Activated CD4-positive, alpha-beta T cell treated with anti-CD3 and anti-CD28 coated beads, Interleukin-2, amount 50 U/mL, for 48 hours (primary cell): Measurements from ENCODE around the gene COL28A1.

Experiments used
- DNase-seq, 2 experiments: peaks; one replicate each; pipeline ENCODE4 v3.0.0-alpha.2; 2020

The COL28A1 gene

DNA sequence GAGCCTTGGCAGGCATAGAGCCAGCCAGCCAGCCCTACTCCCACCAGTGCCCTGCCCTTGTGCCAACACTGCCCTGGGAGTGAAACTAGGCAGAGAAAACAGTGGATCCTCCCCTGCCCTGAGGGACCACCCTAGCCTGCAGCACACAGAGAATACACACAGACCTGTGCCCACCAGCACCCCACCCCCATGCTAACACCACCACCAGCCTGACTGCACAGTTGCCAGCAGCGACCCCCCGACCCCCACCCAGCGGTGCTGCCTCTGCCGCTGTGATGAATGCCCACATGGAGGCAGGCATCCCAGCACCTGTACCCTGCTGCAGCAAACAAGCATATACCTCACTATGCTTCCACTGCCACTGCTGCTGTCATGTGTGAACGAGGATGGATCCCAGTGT lies 21.6 kb upstream of the COL28A1 start:
- DNase-seq = no peak

DNA sequence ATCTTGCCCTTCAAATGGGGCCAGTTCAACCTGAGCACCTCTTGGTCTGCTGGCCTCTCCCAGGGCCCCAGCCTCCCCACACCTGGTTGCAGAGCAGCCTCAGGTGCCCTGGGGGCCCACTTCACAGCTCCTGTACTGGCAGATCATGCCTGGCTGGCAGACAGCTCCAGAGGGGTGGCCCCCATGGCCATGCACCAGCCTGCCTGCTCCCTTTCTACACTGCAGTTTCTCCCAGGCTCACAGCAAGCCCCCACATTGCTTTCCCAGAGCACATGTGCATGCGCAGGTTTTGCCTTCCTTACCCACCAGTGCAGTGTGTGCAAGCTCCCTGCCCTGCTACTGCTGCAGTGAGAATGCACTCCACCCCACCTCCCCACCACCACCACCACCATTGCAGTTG lies 21.2 kb upstream of the COL28A1 start:
- DNase-seq = no peak

DNA sequence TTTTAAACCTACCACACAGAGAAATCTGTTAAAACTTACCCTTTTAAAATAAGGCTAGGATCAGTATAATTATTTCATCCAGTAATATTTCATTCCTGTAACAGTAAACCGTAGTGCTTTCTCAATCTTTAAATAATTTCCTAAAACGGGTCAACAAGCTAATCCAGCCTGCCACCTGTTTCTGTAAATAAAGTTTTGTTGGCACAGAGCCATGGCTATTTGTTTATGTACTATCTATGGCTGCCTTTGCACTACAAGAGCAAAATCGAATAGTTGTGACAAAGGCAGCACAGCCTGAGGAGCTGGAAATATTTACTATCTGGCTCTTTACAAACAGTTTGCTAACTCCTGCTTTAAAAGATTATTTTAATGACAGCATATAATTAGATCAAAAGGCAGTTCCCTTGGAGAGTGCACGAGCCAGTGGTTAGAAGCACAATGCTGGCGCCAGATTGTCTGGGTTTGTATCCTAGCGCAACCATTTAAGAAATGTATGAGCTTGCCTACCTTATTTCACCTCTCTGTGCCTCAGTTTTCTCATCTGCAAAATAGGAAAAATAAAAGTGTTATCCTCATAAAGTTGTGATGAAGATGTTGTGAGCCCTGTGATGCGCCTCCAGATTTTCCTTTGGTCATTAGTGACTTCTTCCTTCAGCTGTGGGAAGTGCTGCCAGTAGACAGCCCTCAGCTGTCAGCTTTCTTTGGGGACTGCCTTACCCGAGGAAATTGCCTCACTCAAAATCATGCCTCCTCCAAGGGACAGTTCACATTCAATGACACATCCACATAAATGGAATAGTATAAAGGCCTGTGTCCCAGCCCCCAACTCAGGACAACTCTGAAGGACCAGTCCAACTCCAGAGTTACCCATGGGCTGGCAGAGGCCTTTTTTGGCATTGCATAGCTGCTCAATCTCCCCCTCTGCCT lies 19.2 kb upstream of the COL28A1 start:
- no peak for DNase-seq

DNA sequence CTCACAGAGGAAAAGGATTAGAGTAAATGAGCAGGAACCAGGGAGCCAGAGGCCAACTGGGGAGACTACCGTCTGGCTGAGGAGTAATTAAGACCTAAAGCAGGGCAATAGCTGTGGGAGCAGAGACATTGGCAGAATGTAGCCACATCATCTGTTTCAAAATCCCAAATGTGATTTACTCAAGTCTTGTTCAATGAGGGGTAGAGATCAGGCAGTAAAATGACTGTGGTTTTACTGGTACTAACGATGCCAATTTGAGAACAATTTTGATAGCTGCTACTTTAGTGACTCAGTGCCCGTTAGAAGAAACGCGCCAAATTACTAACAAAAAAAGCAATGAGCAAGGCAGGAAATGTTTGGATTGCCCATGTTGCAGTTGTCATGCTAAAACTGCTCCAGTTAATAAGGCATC lies 18.4 kb upstream of the COL28A1 start:
- DNase-seq = no peak

DNA sequence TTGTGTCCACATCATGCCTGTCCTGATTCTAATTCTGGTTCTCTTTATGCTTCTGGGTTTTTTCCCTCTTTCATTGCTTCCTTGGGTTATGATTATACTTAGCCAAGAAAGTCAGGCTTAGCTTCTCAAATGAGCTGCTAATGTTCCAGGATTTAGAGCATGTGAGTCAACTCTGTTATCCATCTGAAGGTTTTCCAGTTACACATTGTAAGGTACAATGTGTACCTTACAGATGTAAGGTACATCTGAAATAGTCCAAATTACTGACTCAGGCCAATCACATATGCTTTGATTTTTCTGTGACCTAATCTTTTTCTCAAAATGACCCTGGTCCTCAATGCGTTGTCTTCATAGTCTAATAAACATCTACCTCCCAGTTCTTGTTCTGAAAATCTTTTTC lies 17.7 kb upstream of the COL28A1 start:
- DNase-seq = no peak

DNA sequence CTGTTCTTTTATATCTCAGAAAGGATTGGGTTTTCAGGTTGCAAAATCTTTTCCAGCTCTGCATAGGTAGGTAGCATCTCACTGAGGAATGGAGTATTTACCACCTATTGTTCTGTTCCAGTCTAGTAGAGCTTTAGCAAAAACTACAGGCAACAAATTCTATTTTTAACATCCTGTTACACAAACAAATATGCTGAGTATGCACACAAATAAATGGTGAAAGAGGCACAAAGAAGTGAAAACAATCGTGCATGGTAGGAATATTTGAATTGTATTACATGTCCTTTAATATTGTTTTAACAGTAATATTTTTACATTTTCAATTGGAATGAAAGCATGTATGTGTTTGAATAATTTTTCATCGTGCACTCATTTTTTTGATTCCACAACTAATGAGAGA lies 16.5 kb upstream of the COL28A1 start:
- DNase-seq = no peak

DNA sequence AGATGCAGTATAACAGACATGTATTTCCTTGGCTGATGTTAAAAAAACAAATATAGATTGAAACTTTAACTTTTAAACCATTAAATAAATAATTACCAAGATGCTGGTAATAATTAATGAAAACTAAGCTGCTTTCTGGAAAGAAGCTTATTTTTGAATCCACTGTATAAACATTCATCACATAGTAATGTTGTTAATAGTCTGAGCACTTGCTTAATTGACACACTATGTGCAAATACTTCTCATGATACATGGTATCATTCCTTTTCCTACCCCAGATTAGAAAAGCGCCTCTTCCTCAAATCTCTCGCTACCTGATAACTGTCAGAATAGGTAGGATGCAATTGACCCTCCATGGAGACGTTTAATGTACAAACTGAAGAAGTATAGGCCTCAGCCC lies 15.0 kb upstream of the COL28A1 start:
- no peak for DNase-seq

DNA sequence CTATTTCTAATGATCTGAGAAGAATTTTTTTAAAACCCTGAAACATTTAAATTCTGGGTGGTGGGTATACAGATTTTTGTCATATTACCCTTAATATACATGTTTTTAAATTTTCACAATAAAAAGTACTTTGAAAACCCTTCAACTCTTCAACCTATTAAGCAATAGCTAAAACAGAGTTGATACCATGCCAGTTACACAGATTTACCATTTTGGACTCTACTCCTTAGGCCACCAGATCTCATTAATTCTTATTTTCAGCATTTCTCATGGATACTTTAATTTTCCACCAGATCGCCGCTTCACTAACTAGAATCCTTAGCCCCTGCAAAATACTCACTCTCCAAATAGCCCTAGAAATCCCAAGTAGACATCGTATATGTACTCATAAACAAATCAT lies 12.7 kb upstream of the COL28A1 start:
- no peak for DNase-seq

DNA sequence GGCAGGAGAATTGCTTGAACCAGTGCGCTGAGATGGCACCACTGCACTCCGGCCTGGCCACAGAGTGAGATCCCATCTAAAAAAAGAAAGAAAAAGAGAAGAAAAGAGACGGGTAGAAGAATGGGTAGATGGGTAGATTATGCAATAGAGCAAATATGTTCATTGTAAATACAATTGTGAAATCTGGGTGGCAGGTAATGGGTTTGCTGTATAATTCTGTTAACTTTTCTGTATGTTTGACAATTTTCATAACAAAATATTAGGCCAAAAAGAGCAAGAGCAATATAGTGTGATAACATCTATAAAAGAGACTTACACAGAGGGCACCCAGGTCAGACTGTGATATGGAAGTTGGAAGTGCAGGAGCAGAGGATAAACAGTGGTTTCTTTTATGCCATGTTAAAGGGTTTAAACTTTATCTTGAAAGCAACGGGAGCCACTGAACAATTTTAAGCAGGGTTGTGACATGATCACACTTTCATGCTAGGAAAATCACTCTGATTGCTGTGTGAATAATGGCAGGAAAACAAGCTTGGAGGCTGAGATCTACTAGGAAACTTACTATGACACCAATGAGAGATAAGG lies 6.7 kb upstream of the COL28A1 start:
- no peak for DNase-seq

DNA sequence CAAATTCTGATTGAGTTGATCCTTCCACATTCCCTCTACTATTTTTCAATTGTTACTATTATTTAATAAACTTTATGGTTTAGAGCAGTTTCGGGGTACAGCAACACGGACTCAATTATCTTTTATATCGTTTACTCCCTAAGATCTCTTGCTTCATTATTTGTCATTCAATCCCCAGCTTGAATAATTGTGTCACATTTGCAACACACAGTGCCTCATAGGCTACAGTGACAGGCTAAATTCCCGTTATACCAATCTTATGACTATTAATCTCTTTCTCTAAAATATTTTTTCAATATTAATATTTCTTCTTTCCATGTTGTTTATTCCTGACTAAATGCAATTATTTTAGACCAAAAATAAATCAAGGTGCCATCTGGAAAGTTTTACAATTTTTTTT lies 4.0 kb upstream of the COL28A1 start:
- no peak for DNase-seq

DNA sequence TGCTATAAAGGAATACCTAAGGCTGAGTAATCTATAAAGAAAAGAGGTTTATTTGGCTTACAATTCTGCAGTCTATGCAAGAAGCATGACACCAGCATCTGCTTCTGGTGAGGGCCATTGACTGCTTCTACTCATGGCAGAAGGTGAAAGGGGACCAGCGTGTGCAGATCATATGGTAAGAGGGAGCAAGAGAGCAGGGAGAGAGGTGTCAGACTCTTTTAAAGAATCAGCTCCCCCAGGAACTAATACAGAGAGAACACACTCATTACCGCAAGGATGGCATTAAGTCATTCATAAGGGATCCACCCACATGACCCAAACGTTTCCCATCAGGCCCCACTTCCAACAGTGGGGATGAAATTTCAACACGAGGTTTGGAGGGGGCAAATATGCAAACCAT lies 3.5 kb upstream of the COL28A1 start:
- no peak for DNase-seq

DNA sequence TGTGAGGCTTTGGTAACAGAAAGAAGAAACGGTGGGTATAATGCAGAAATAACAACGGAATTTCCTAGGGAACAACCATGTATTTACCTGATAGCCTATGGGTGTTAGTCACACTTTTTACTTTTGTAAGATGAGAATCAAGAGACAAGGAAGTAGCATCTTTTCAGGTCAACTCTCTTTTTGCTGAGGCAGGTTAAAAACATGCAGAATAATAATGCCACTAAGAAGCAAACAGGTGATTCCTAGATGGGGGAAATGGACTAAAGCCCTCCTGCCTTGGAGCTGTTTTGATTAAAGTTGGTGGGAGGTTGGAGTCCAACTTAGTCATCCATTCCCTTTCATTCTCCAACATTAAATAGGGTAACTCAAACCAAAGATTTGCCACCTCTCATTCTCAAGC lies 2.0 kb upstream of the COL28A1 start:
- no peak for DNase-seq

DNA sequence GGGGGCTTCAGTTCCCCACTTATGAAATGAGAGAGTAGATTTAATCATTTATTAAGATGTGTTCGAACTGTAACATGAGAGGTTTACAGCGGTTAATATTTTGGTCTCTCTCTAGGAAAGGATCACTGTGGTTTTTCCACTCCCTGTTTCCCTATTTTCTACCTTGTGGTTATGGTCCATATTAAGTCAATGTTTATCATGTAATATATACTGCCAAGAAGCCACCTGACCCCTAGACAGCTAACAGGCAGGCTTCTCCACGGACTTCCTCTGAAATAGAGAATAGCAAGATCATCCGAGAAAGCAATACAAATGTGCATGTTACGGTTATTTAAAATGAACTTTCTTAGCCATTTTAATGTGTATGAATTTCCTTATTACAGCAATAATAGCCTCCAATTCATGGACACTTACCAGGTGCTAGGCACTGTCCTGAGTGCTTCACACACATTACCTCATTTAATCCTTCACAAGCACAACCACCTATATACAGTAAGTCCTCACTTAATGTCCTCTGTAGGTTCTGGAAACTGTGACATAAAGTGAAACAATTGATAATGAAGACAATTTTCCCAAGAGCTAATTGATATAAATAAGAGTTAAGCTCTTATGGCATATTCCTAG lies 835 bp upstream of the COL28A1 start:
- no peak for DNase-seq

DNA sequence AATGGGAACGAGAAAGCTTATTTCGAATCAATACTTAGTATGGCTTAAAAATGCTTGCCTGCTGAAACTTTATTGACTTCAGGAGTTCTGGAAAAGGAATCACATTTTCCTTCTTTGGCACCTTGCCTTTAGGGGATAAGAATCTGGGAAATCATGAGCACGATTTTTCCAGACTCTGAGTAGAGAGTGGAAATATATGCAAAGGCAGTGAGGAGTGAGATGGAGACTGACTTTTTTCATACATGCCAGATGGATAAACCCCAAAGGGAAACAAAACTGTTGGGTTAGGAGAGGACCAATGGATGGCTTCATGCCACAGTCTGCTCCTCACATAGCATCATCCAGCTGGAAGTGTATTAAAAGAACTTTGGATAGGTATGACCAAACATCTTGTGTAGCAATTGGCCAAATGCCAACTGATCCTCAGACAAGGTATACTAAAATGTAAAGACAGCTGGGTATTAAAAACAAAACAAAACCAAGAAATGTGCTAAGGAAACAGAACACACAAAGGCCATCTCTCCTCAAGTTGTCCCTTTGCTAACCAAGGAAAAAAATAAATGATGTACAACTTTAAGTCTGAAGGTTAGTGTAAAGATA lies 1.7 kb downstream of the COL28A1 start:
- DNase-seq = no peak

DNA sequence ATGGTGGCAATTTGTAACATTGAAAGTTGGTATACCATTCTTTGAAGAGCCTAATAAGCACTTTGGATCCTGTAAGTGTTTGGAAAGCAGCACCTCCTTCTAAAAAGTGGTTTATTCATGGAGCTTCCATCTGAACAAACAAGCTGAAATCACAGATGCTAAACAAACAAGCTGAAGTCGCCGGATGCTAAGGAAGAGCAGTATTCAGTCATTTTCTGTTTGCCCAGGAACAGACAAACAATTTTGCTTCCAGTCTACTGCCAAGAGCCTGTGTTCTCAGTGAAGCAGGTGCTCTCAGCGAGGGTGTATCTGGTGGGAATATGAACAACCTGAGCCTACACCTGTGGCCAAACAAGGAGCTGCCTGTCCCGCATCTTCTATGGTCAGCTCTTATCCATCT lies 6.3 kb downstream of the COL28A1 start:
- no peak for DNase-seq

DNA sequence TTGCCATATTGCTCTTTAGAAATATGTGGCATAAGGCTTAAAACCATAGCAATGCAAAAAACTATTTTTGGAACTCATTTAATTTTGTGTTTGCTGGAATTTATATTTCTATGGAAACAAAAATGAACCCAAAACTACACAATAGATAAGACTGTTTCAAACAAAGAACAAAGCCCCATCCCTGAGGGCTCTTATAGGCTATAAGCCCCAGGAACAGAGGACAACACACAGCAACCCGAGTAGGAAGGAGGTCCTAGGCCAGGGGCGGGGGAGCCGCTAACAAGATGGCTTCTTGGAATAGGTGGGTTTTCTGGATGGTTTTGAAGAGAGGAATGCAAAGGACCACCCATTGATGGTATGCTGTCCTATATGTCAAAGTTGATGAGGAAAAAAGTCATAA lies 8.6 kb downstream of the COL28A1 start:
- no peak for DNase-seq

DNA sequence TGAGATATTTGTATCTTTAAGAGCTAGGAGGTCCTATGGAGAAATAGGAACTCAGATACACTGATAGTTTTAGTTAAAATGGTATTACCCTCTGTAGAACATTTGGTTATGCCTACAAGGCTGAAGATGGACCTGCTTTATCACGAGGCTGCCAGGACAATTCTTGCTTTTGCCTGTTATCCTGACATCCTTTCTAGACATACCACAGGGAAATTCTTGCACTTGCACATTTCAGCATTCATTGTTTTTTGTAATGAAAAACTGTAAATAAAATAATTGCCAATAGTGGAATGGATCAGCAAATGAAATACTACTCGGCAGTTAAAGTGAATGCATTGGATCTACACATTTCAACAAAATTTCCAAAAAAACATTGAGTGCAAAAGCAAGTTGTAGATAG lies 9.7 kb downstream of the COL28A1 start:
- DNase-seq = no peak

DNA sequence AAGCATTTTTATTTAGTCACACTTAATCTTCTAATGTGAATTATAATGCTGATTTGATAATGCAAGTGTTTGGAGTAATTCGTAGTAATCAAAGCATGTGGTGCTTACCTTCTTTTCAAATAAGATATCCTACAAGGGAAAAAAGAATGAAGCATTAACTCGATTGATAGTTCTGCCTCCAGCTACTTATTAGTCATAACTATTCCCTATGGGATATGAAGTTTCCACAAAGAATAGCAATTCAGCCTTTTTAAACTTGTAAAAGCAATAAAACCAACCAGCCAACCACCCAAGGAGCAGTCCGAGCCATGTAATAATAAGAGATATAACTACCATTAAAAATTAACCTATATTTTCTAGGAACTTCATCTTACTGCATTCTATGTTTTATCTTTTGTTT lies 11.6 kb downstream of the COL28A1 start:
- no peak for DNase-seq

DNA sequence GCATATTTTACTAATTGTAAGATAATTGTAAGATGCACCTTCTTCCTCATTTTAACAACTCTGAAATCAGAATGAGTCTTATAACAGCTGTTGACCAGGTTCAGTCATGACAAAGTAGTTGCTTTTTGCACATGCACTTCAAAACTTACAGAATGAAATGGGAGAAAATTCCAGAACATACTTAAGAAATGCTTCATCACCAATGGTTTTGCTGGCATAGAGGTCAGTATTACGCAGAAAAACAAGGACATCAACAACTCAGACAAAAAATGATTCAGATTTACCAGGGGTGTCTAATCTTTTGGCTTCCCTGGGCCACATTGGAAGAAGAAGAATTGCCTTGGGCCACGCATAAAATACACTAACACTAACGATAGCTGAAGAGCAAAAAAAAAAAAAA lies 13.3 kb downstream of the COL28A1 start:
- DNase-seq = no peak

DNA sequence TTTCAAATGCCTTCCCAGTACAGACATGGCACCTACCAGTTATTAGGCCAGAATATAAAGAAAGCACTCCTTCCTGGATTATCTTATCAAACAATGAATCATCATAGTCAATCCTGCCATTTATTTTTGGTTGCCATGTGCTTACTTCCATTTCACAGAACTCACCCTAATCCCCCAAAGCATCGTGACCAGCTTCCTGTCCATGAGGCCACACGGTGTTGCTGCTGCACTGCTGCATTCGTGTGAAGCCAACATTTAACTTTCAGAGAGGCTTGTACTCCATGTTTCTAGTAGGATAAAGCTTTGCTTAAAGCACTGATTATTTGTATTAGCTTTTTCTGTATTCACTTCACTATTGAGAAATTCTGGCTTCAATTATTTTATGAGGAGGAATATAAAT lies 14.4 kb downstream of the COL28A1 start:
- no peak for DNase-seq

DNA sequence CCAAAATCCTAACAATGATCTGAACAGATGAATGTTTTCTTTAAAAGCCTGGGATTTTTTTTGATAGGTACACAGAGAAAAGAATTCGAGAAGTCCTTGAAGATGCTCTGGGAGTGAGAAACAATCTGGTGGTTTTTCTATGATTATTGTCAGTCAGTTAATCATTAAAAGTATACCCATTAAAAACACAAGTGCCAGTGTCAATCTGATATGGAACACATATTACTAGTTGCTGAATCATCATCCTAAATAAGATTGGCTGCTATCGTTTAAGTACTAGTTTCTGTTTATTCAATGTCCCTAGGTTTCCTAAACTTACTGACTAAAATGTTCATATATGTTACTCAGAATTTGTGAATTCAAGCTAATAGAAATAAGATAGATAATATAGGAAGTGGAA lies 16.1 kb downstream of the COL28A1 start:
- DNase-seq = no peak

DNA sequence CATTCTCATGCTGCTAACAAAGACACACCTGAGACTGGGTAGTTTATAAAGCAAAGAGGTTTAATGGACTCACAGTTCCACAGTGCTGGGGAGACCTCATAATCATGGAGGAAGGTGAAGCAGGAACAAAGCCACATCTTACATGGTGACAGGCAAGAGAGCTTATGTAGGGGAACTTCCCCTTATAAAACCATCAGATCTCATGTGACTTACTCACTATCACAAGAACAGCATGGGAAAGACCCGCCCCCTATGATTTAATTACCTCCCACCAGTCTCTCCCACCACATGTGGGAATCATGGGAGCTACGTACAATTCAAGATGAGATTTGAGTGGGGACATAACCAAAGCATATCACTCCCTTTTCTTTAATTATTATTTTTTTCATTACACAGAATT lies 16.6 kb downstream of the COL28A1 start:
- DNase-seq = no peak

DNA sequence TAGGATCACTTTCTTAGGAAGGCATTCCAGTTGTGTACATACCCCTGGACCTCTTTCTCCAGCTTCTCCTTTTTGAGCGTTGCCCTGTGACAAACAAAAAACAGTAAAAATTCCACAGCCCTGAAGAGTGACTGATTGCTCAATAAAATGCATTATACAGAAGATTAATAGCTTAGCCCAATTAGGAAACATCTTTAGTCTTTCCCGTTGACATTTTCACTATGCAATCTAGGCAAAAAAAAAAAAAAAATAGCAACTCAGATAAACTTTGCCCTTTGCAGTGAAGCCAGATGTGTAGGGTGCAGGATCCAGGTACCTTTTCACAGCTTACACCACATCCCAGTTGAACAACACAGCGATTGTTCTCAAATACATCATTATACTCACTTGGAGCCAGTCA lies 17.9 kb downstream of the COL28A1 start:
- DNase-seq = no peak

DNA sequence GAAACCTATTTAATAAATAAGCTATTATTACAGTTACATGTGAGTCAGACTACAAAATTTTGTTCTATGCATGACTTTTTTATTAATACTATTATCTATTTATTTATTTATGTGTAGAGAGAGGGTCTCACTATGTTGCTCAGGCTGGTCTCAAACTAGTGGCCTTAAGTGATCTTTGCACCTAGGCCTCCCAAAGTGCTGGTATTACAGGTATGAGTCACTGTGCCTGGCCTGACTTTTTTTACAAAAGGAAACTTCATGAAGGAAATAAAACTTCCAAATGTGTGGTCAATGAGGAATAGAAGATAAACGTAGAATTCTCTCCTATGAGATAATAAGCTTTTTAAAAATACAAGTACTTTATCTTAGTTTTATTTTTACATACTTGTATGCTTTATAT lies 19.0 kb downstream of the COL28A1 start:
- no peak for DNase-seq
